Activated naive CD8-positive, alpha-beta T cell (primary cell): ENCODE data around the gene ODR4.
"Not testable (repeated sequence)": the region's sequence is repeated elsewhere in the genome, so short reads cannot be mapped to it uniquely, and the experiment has no call there.

ENCODE experiments used
- H3K27ac Mint-ChIP-seq: one replicate; pipeline ENCODE4 v1.8.0; 2021; ENCODE audit warnings: mixed read lengths
- H3K27me3 Mint-ChIP-seq: one replicate; pipeline ENCODE4 v1.8.0; 2021; ENCODE audit warnings: mixed read lengths
- H3K36me3 Mint-ChIP-seq: one replicate; pipeline ENCODE4 v1.8.0; 2021; ENCODE audit warnings: mixed read lengths
- H3K4me1 Mint-ChIP-seq: one replicate; pipeline ENCODE4 v1.8.0; 2021; ENCODE audit warnings: low read depth, mixed read lengths
- H3K4me3 Mint-ChIP-seq: one replicate; pipeline ENCODE4 v1.8.0; 2021; ENCODE audit warnings: mild to moderate bottlenecking, mixed read lengths
- H3K9me3 Mint-ChIP-seq: one replicate; pipeline ENCODE4 v1.8.0; 2021; ENCODE audit warnings: low read depth, mixed read lengths

Gene ODR4

DNA sequence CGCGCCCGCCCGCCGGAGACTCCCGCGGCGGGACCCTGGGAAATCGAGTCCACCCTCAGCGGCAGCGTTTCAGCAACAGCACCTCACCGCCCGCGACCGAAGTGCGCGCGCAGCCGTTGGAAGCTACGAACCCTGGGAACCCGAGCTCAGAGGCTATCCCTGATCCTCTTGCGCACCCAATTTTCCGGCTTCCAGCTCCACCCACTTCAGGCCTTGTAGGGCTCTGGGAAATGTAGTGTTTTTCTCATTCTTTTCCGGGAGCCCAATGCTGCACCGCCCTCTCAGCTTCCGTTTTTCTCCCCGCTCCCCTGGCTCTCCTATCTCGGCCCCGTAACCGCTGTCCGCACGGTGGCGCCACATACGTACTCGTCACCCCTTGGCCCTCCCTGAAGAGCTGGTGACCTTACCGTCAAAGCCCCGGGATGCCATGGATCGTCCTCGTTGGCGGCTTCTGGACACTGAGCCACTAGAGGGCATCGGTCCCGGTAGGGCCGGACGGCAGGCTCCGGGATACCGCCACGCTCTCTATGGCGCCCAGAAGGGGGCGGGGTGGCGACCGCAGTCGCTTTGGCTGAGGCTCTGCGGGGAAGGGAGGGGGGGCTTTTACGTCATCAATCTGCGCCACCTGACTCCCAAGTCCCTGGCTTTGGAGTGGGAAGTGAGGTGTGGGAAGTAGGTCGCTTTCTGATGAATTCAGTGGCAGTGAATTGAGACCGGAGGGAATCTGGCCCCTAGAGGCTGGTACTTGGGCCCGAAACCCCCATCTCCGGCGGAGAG lies at the start of gene ODR4, which contains the start of gene TPR:
Gene ODR4 (plus strand): TSS at position 687 of the 777 bp plus-strand sequence. CDS start 3,948 bp downstream, outside the sequence.
Gene TPR (minus strand): TSS at position 102 of the 777 bp plus-strand sequence. CDS start 225 bp downstream, outside the sequence.
- Mint-ChIP-seq H3K9me3 (no peaks in the 10 kb centered on the region), H3K4me1 (peaks cover 47% of the 10 kb centered on the region), H3K4me3 (peak within 1 kb of the TSS; percentile 96), H3K27ac (peak within 1 kb of the TSS; percentile 95), H3K36me3 (peaks cover 5% of the 10 kb centered on the region), H3K27me3 (no peaks in the 10 kb centered on the region)

DNA sequence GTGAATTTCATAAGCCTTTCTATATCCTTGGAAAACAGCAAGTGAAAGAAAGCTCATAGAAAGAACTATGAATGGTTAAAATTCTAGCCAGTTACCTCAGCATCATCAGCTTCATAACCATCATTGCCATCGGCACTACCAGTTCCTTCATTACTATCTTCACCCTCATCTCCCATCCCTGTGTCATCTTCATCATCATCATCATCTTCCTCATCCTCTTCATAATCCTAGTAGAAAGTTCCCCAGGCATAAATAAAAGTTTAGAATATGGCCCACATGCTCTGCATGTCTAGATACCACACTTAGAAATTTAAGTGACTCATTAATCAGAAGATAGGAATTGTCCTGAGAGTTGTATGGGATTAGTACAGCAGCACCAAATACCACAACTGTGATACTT lies 49.6 kb upstream of the ODR4 start:
- Mint-ChIP-seq H3K4me1 (peaks cover 20% of the 10 kb centered on the region), H3K27ac (no peak overlapping the region), H3K36me3 (peaks cover 19% of the 10 kb centered on the region), H3K27me3 (no peaks in the 10 kb centered on the region), H3K9me3 (no peaks in the 10 kb centered on the region), H3K4me3 (no peak overlapping the region)

DNA sequence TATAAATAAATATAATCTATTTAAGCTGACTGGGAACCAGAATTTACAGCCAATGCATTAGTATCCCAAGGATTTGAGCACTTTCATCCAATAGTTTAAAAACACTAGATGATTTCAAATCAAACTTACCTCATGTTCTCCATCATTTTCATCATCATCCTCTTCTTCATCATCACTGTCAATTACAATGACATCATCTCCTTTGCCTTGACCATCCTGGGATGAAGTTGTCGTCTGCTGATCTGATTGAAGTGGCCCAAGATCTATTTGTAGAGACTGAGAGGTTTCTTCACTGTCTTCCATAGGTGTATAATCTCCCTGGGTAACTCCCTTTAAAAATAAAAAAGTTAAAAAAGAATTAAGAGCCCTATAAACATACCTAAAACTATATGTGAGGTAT lies 48.3 kb upstream of the ODR4 start:
- no peaks in the 10 kb centered on the region for H3K27me3 Mint-ChIP-seq
- no peak overlapping the region for H3K4me3 Mint-ChIP-seq
- peaks cover 15% of the 10 kb centered on the region for H3K36me3 Mint-ChIP-seq
- peaks cover 8% of the 10 kb centered on the region for H3K4me1 Mint-ChIP-seq
- H3K9me3 Mint-ChIP-seq, result no peaks in the 10 kb centered on the region
- no peak overlapping the region for H3K27ac Mint-ChIP-seq

DNA sequence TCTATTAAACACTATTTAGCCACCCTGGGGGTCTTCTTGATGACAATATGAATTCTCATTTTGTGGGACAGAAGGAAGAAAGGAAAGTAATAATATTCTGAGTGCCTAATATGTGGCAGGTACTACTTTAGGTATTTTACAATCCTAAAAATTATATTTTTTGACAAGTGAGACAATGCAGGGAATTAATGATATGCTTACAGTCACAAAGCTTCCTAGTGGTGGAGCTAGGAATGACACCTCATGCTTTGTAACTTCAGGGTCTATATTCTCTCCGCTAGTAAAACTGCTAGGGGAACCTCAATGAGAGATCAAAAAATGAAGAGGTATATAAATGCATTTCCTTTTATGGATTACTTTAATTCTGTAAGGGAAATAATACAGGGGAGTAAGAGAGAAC lies 44.9 kb upstream of the ODR4 start:
- no peaks in the 10 kb centered on the region for H3K9me3 Mint-ChIP-seq
- H3K36me3 Mint-ChIP-seq, result peaks cover 17% of the 10 kb centered on the region

DNA sequence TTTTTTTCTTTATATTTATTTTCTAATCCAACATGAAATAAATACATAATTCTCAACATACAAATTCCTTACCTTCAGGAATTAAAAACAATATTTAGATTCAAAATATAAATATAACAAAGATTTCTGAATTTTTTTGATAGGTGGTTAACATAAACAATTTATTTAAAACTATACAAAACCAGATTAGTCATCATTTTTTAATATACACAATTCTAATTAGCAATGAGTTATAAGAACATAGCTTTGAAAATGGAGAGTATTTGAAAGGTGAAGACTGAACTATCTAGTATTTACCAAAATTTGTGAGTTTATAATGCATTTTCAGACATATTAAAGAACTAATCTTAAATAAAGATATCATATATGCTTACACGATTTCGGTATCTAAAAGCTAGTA lies 38.1 kb upstream of the ODR4 start:
- Mint-ChIP-seq H3K27ac (no peak overlapping the region), H3K27me3 (no peaks in the 10 kb centered on the region), H3K36me3 (peaks cover 16% of the 10 kb centered on the region), H3K4me1 (no peaks in the 10 kb centered on the region), H3K4me3 (no peak overlapping the region), H3K9me3 (no peaks in the 10 kb centered on the region)

More for the DNA sequence above, 44.9 kb upstream of the ODR4 start:
- H3K27me3 Mint-ChIP-seq, result no peaks in the 10 kb centered on the region
- H3K27ac Mint-ChIP-seq, result no peak overlapping the region
- H3K4me1 Mint-ChIP-seq, result peaks cover 2% of the 10 kb centered on the region
- no peak overlapping the region for H3K4me3 Mint-ChIP-seq

DNA sequence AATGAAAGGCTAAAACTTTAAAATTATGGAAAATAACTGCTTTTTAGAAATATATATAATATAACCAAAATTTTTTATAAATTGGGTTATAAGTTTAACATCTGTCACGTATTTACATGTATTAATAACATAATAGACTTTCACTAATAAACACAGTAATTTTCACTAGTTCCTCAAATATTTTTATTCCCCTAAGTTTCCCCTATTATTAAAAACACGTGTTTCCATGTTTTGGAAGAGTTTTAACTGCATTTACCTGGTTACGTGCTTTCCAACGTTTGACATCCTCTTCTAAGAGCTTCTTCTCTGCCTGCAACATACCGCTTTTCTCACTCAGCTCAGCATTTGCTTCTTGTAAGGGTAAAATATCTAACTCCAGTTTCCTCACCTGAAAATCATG lies 34.9 kb upstream of the ODR4 start:
- no peaks in the 10 kb centered on the region for H3K9me3 Mint-ChIP-seq
- H3K4me3 Mint-ChIP-seq, result no peak overlapping the region
- H3K27me3 Mint-ChIP-seq, result no peaks in the 10 kb centered on the region
- peaks cover 11% of the 10 kb centered on the region for H3K36me3 Mint-ChIP-seq
- no peak overlapping the region for H3K27ac Mint-ChIP-seq
- H3K4me1 Mint-ChIP-seq, result no peaks in the 10 kb centered on the region

DNA sequence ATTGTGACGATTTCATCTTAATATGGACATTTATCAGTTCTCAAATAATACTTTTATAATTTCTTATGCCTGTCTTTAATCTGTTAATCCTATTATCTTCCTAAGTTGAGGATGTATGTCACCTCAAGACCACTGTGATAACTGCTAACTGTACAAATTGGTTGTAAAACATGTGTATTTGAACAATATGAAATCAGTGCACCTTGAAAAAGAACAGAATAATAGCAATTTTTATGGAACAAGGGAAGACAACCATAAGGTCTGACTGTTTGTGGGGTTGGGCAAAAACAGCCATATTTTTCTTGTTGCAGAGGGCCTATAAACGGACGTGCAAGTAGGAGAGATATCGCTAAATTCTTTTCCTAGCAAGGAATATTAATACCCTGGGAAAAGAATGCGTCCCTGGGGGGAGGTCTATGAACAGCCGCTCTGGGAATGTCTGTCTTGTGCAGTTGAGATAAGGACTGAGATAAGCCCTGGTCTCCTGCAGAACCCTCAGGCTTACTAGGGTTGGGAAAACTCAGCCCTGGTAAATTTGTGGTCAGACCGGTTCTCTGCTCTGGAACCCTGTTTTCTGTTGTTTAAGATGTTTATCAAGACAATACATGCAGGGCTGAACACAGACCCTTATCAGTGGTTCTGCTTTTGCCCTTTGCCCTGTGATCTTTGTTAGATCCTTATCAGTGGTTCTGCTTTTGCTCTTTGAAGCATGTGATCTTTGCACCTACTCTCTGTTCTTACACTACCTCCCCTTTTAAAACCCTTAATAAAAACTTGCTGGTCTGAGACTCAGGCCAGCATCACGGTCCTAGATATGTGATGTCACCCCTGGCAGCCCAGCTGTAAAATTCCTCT lies 27.6 kb upstream of the ODR4 start:
- H3K4me1 Mint-ChIP-seq, H3K27me3 Mint-ChIP-seq, H3K9me3 Mint-ChIP-seq, H3K4me3 Mint-ChIP-seq, H3K27ac Mint-ChIP-seq: not testable (repeated sequence)
- H3K36me3 Mint-ChIP-seq, result peaks cover 15% of the 10 kb centered on the region

DNA sequence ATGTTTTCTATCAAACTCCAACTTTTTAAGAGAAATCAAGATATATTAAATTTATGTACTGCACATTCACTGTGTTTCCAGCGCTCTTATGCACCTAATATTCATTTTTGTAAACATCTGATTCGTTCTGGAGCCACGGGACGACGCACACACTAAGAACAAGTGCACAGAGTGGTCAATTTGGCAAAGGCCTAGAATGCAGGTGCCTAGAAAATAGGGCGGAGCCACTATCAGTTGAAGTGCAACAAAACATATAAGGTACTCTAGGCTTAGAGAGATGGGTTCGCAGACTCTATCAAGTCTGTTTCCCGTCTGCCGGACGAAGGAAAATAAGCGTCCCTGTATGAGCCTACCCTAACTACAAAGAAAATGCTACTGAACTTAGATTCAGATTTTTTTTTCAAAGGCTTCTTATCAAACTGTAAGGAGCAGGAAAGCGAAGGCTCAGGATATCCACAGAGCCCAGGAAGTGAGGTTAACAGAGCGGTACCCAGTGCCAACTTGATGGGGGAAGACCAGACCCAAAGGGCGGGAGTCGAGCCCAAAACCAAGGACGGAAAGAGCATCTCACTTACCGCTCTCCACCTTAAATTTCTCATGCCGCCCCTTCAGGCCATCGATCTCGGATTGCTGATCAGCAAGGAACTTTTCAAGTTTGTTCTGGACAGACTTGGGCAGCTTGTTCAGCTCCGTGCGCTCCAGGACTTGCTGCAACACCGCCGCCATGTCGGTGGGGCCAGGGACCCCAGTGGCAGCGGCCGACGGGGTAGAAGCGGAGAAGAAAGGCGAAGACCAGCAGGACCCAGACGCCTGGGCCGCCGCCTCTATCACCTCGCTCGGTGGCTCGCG lies 1.1 kb upstream of the ODR4 start:
- peaks cover 5% of the 10 kb centered on the region for H3K36me3 Mint-ChIP-seq
- H3K9me3 Mint-ChIP-seq, result no peaks in the 10 kb centered on the region
- H3K27ac Mint-ChIP-seq, result peak overlapping the region; percentile 95
- peak overlapping the region; percentile 96 for H3K4me3 Mint-ChIP-seq
- no peaks in the 10 kb centered on the region for H3K27me3 Mint-ChIP-seq
- peaks cover 48% of the 10 kb centered on the region for H3K4me1 Mint-ChIP-seq

DNA sequence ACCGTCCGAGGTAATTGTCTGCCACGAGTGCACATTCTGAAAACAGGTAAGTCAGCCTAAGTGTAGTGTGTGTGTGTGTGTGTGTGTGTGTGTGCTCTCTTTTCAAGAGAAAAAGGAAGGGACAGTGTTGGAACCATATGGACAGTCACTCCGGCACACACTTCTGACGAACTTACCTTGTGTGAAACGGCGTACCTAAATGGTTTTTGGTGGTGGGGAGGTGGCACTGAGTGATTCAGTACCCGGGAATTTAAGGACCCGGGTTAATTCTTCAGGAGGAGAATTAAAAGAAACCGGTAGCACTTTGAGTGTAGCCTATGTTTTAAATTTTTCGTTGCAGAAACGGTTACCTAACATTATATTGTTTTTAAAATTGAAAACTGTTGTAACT lies 286 bp downstream of the ODR4 start:
- peaks cover 5% of the 10 kb centered on the region for H3K36me3 Mint-ChIP-seq
- H3K4me1 Mint-ChIP-seq, result peaks cover 44% of the 10 kb centered on the region
- H3K27me3 Mint-ChIP-seq, result no peaks in the 10 kb centered on the region
- H3K4me3 Mint-ChIP-seq, result peak overlapping the region; percentile 96
- no peaks in the 10 kb centered on the region for H3K9me3 Mint-ChIP-seq
- H3K27ac Mint-ChIP-seq, result peak overlapping the region; percentile 95

DNA sequence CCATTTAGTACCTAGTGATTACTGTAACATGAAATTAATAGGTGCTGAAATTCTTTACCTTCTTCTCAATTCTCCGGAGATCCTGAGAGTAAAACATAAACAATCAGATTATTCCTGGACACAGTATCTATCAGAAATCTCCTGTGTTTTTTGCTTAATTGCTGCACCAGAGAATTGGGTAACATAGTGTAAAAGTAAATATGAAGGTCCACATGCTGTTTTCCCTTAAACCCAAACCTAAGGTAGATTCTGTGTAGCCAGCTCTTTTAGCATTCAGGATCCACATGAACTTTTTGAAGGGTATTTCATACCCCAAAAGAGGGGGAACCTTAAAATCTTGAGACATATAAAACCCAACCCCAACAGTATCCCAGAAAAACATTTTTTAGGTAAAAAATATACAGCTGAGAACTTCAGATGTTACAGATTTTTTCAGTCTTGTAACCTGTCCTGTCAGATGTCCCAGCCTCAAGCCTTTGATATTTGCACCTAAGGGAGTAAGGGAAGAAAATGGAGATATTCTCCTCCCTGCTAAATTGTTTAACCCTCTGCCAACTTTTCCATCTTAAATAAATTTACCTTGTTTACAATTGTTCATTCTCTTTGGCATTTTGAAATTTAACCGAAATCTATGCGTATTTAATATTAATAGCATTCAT lies 11.2 kb downstream of the ODR4 start:
- H3K27me3 Mint-ChIP-seq, result no peaks in the 10 kb centered on the region
- peaks cover 3% of the 10 kb centered on the region for H3K36me3 Mint-ChIP-seq
- H3K9me3 Mint-ChIP-seq, result no peaks in the 10 kb centered on the region
- no peak overlapping the region for H3K27ac Mint-ChIP-seq
- no peak overlapping the region for H3K4me3 Mint-ChIP-seq
- peaks cover 1% of the 10 kb centered on the region for H3K4me1 Mint-ChIP-seq

DNA sequence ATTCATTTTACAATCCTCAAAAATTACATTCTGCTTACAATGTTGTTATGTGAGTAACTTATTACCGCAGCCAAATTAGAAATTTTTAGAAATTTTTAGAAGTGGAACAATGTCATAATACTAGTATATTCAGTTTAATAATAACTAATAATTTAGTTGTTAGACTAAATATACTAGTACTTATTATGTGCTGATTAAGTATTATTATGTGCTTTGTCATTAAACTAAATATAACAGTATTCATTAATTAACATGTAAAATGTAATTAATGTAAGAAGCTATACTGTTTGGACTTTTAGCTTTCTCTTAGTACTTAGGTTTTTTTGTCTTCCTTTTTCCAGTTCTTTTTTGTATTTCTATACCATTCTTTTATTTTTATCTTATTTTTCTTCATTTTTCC lies 15.3 kb downstream of the ODR4 start:
- peaks cover 7% of the 10 kb centered on the region for H3K36me3 Mint-ChIP-seq
- no peak overlapping the region for H3K4me3 Mint-ChIP-seq
- H3K27me3 Mint-ChIP-seq, result no peaks in the 10 kb centered on the region
- no peaks in the 10 kb centered on the region for H3K4me1 Mint-ChIP-seq
- no peaks in the 10 kb centered on the region for H3K9me3 Mint-ChIP-seq
- H3K27ac Mint-ChIP-seq, result no peak overlapping the region

DNA sequence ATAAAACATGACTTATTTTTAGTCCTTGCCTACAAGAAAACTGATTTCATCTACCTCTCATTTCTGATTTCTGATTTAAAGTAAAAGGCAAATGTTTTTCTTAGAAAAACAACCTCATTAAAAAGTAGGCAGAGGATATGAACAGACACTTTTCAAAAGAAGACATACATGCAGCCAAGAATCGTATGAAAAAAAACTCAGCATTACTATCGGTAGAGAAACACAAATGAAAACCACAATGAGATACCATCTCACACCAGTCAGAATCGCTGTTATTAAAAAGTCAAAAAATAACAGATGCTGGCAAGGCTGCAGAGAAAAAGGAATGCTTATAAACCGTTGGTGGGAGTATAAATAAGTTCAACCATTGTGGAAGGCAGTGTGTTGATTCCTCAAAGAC lies 16.2 kb downstream of the ODR4 start:
- H3K9me3 Mint-ChIP-seq, result no peaks in the 10 kb centered on the region
- no peak overlapping the region for H3K4me3 Mint-ChIP-seq
- no peaks in the 10 kb centered on the region for H3K4me1 Mint-ChIP-seq
- H3K36me3 Mint-ChIP-seq, result peaks cover 7% of the 10 kb centered on the region
- H3K27me3 Mint-ChIP-seq, result no peaks in the 10 kb centered on the region
- no peak overlapping the region for H3K27ac Mint-ChIP-seq

DNA sequence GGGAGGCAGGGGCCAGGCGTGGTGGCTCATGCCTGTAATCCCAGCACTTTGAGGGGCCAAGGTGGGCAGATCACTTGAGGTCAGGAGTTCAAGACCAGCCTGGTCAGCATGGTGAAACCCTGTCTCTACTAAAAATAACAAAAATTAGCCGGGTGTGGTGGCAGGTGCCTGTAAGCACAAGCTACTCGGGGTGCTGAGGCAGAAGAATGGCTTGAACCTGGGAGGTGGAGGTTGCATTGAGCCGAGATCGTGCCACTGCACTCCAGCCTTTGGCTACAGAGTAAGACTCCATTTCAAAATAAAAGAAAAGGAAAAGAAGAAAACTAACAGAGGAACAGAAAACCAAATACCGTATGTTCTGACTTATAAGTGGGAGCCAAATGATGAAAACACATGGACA lies 17.1 kb downstream of the ODR4 start:
- H3K27ac Mint-ChIP-seq, H3K9me3 Mint-ChIP-seq, H3K4me1 Mint-ChIP-seq, H3K4me3 Mint-ChIP-seq, H3K27me3 Mint-ChIP-seq, H3K36me3 Mint-ChIP-seq: not testable (repeated sequence)

DNA sequence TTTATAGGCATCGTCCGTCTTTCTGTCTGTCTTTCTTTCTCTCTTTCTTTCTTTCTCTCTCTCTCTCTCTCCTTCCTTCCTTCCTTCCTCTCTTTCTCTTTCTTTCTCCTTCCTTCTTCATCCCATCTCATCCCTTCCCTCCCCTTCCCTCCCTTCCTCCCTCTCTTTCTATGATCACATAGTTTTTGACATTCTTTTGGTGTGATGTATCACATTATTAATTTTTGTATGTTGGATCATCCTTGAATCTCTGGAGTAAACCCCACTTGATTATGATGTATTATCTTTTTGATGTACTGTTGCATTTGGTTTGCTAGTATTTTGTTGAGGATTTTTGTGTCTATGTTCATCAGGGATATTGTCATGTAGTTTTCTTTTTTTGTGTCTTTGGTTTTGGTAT lies 25.8 kb downstream of the ODR4 start:
- not testable (repeated sequence) for H3K4me3 Mint-ChIP-seq, H3K27ac Mint-ChIP-seq, H3K4me1 Mint-ChIP-seq, H3K27me3 Mint-ChIP-seq, H3K9me3 Mint-ChIP-seq, H3K36me3 Mint-ChIP-seq
